Measurements from ENCODE around the gene RASAL1.

Gene RASAL1

DNA sequence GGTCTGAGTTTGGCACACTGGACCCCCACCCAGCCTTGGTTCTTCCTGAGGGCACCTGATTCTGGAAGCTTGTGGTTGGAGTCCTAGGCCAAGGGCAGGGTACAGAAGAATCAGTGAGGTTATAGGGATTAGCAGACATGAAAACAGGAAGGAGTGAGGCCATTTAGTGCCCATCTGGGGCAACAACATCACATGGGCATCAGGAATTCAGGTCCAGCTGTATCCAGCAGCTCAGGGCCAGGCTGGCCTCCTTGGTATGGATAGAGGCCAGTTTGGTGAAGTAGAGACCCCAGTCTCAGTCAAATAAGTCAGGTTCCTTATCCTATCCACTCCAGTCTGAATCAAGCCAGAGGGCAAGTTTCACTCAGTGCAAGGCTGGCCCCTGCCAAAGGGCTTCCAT is 36.2 kb downstream of the RASAL1 start:
- DNase-seq, result no peak
- ATAC-seq (replicated peaks), result no peak
- Mint-ChIP-seq H3K27me3 (no peaks in the 10 kb centered on the region), H3K27ac (no peak overlapping the region), H3K36me3 (ENCODE audit: insufficient read depth) (peaks cover 16% of the 10 kb centered on the region), H3K9me3 (no peaks in the 10 kb centered on the region), H3K4me3 (no peak overlapping the region), H3K4me1 (ENCODE audit: low read depth in 2 of 2) (peaks cover 13 to 22% of the 10 kb centered on the region in 2 donors)

DNA sequence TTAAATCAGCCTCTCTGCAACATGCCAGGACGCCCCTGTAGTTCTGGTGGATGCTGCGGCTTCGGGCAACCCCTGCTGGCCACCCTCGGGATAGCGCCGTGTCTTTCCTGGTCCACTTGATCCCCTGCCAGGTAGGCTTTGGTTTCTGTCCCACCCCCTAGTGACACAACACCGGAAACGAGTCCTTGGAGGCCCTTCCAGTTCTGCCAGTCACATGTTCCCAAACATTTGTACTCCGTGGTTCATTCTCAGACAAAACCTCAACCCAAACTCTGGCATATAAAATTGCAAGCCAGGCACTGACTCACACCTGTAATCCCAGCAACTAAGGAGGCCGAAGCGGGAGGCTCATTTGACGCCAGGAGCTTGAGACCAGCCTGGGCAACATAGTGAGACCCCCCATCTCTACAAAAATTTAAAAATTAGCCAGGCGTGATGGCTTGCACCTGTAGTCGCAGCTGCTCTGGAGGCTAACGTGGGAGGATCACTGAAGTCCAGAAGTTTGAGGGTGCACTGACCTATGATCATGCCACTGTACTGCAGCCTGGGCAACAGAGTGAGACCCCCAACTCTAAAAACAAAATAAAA is 37.0 kb downstream of the RASAL1 start:
- Mint-ChIP-seq H3K27me3 (no peaks in the 10 kb centered on the region), H3K9me3 (no peaks in the 10 kb centered on the region), H3K4me3 (no peak overlapping the region), H3K4me1 (ENCODE audit: low read depth in 2 of 2) (peaks cover 9 to 22% of the 10 kb centered on the region in 2 donors), H3K27ac (no peak overlapping the region), H3K36me3 (ENCODE audit: insufficient read depth) (peaks cover 13% of the 10 kb centered on the region)
- peak; percentile 61 to 63 (median 62) for DNase-seq
- ATAC-seq (replicated peaks), result peak; percentile 77

GRCh38 chr12:113097716-113098440 is 37.7 kb downstream of the RASAL1 start:
- DNase-seq (no peak), ATAC-seq (replicated peaks) (no peak)
- H3K9me3 Mint-ChIP-seq, result no peaks in the 10 kb centered on the region
- no peak overlapping the region for H3K4me3 Mint-ChIP-seq
- no peak overlapping the region for H3K27ac Mint-ChIP-seq
- peaks cover 13% of the 10 kb centered on the region for H3K36me3 Mint-ChIP-seq (ENCODE audit: insufficient read depth)
- H3K4me1 Mint-ChIP-seq (ENCODE audit: low read depth in 2 of 2), result peaks cover 10 to 23% of the 10 kb centered on the region in 2 donors
- H3K27me3 Mint-ChIP-seq, result no peaks in the 10 kb centered on the region

DNA sequence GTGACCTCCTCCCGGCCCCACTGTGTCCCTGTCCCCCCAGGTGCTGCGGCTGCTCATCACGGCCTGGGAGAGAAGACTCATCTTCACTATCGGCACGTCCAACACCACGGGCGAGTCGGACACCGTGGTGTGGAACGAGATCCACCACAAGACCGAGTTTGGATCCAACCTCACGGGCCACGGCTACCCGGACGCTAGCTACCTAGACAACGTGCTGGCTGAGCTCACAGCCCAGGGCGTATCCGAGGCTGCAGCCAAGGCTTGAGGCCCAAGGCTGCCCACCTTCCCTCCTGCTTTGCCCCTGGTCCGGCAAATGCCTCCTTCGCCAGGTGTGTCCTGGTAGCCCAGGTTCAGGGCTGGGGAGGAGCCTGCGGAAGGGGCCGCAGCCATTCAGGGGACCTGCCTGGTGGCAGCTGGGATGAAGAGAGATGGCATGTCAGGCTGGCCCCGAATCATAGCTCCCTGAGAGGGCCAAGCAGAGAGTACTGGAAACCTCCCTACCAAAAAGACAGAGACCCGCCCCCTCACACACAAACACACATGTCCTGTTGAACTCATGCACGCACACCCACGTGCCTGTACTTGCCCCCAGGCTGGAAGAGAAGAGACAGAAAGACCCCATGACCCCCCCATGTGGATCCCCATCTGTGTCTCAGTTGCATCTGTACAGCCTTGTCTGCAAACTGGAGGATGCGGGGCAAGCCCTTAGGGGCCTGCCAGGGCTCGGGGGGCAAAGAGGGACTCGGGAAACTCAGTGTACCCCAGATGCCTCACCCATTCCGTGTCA is 38.7 kb downstream of the RASAL1 start:
- no peak for ATAC-seq (replicated peaks)
- peaks cover 19 to 33% of the 10 kb centered on the region in 2 donors for H3K4me1 Mint-ChIP-seq (ENCODE audit: low read depth in 2 of 2)
- H3K27ac Mint-ChIP-seq, result peak overlapping the region in 1 of 2 donors; percentile 69
- DNase-seq, result no peak
- H3K4me3 Mint-ChIP-seq, result no peak overlapping the region
- H3K9me3 Mint-ChIP-seq, result no peaks in the 10 kb centered on the region
- H3K36me3 Mint-ChIP-seq (ENCODE audit: insufficient read depth), result peaks cover 16% of the 10 kb centered on the region
- H3K27me3 Mint-ChIP-seq, result no peaks in the 10 kb centered on the region

DNA sequence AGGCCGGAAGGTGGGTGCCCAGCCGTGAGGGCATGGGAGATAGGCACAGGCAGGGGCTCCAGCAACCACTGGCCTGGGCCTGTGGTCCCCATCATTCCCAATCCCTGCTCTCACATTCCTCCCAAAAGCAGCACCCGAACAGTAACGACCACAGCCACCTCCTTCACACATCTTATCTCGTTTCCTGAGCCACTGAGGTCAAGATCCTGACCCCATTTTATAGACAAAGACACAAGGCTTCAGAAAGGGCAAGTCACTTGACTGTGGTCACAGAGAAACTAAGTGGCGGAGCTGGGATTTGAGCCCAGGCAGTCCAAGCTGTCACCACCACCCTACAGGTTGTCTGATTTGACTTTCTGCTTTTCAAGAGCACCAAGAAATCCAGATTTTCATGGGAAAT is 40.2 kb downstream of the RASAL1 start:
- Mint-ChIP-seq H3K27ac (peak overlapping the region; percentile 39 to 69), H3K9me3 (no peaks in the 10 kb centered on the region), H3K36me3 (ENCODE audit: insufficient read depth) (peaks cover 16% of the 10 kb centered on the region), H3K27me3 (no peaks in the 10 kb centered on the region), H3K4me1 (ENCODE audit: low read depth in 2 of 2) (peaks cover 34 to 48% of the 10 kb centered on the region in 2 donors), H3K4me3 (peak overlapping the region in 1 of 2 donors; percentile 43)
- ATAC-seq (replicated peaks) (peak; percentile 57), DNase-seq (no peak)

DNA sequence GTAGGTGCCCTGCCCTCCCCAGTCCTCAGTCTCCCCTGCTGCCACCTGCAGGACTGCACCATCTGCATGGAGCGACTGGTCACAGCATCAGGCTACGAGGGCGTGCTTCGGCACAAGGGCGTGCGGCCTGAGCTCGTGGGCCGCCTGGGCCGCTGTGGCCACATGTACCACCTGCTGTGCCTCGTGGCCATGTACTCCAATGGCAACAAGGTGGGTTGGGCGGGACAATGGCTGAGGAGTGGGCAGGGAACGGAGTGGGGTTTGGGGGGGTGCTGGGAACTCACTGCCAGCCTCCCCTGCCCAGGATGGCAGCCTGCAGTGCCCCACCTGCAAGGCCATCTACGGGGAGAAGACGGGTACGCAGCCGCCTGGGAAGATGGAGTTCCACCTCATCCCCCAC is 40.8 kb downstream of the RASAL1 start:
- Mint-ChIP-seq H3K4me1 (ENCODE audit: low read depth in 2 of 2) (peaks cover 40 to 55% of the 10 kb centered on the region in 2 donors), H3K27ac (peak overlapping the region in 1 of 2 donors; percentile 69), H3K4me3 (no peak overlapping the region), H3K9me3 (no peaks in the 10 kb centered on the region), H3K27me3 (no peaks in the 10 kb centered on the region), H3K36me3 (ENCODE audit: insufficient read depth) (peaks cover 16% of the 10 kb centered on the region)
- DNase-seq (no peak), ATAC-seq (replicated peaks) (no peak)

DNA sequence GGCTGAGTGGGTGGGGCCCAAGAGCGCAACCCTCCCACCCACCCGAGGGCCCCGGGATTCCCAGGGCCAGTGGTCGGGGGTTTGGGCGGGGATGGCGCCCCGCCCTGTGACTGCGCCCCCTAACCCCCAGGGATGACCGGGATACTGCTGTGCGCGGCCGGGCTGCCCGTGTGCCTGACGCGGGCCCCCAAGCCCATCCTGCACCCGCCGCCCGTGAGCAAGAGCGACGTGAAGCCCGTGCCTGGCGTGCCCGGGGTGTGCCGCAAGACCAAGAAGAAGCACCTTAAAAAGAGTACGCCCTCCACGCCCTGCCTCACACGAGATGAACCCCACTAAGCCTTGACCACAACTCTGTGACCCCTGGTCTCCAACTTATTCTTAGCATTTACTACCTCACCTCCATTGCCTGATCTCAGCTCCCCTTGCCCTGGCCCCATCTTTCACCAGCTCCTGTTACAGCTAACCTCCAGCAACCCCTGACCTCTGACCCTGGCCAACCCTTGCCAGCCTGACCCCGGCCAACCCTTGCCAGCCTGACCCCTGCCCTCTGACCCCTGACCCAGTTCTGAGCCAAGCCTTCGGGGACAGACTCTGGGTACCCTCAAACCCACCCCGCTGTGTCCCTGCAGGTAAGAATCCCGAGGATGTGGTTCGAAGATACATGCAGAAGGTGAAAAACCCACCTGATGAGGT is 42.0 kb downstream of the RASAL1 start:
- Mint-ChIP-seq H3K27ac (peak overlapping the region in 1 of 2 donors; percentile 53), H3K27me3 (no peaks in the 10 kb centered on the region), H3K36me3 (ENCODE audit: insufficient read depth) (peaks cover 20% of the 10 kb centered on the region), H3K4me3 (no peak overlapping the region), H3K4me1 (ENCODE audit: low read depth in 2 of 2) (peaks cover 52 to 65% of the 10 kb centered on the region in 2 donors), H3K9me3 (no peaks in the 10 kb centered on the region)
- DNase-seq (no peak), ATAC-seq (replicated peaks) (no peak)

GRCh38 chr12:113092607-113093408 is 42.8 kb downstream of the RASAL1 start:
- no peak for DNase-seq
- Mint-ChIP-seq H3K4me3 (peak overlapping the region in 1 of 2 donors; percentile 10), H3K36me3 (ENCODE audit: insufficient read depth) (peaks cover 17% of the 10 kb centered on the region), H3K4me1 (ENCODE audit: low read depth in 2 of 2) (peaks cover 57 to 64% of the 10 kb centered on the region in 2 donors), H3K27me3 (no peaks in the 10 kb centered on the region), H3K27ac (peak overlapping the region; percentile 68 to 75), H3K9me3 (no peaks in the 10 kb centered on the region)
- no peak for ATAC-seq (replicated peaks)

DNA sequence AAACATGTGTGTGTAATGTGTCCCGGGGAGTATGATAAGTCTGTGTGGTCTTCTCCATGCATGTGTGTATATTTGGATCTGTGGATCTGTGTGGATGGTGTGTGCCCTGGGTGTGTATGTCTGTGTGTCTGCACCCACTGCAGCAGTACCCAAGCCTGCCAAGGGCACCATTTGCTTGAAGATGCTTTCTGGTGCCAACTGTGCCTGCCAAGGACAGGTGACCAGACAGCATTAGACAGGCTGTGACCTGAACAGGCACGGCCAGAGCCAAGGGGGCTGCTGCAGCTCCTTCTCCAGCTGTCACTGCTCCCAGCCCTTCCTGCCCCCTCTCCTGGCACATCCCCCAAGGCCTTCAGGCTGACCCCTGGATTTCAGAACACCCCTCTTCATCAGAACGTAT is 44.1 kb downstream of the RASAL1 start:
- Mint-ChIP-seq H3K9me3 (no peaks in the 10 kb centered on the region), H3K27me3 (no peaks in the 10 kb centered on the region), H3K27ac (peak overlapping the region; percentile 68 to 82), H3K4me3 (peak overlapping the region; percentile 26 to 28), H3K4me1 (ENCODE audit: low read depth in 2 of 2) (peaks cover 70 to 73% of the 10 kb centered on the region in 2 donors), H3K36me3 (ENCODE audit: insufficient read depth) (peaks cover 14% of the 10 kb centered on the region)
- ATAC-seq (replicated peaks) (no peak), DNase-seq (no peak)

DNA sequence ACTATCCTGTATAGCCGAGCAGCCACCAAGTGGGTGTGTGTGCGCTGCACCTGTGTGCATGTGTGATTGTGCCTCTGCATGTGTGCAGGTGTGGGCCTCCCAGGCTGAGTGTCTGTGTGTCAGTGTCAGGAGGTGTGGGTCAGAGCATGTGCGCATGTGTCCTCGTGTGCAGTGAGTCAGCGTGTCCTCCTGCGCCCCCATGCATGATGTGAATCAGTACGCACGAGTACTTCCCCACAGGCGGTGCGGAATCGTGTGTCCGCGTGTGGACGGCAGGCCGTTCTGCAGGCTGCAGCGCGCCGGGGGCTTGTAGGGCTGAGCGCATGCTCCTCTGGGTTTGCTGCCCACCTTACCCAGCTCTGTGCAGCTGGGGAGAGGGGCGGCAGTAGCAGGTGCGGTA is 44.8 kb downstream of the RASAL1 start:
- H3K27ac Mint-ChIP-seq, result peak overlapping the region in 1 of 2 donors; percentile 49

GRCh38 chr12:113089839-113090238 is 45.7 kb downstream of the RASAL1 start:
- Mint-ChIP-seq H3K4me3 (peak overlapping the region; percentile 74 to 85), H3K27me3 (no peaks in the 10 kb centered on the region), H3K27ac (peak overlapping the region; percentile 97 to 99), H3K36me3 (ENCODE audit: insufficient read depth) (peaks cover 15% of the 10 kb centered on the region), H3K9me3 (no peaks in the 10 kb centered on the region), H3K4me1 (ENCODE audit: low read depth in 2 of 2) (peaks cover 78 to 81% of the 10 kb centered on the region in 2 donors)
- no peak for DNase-seq
- ATAC-seq (replicated peaks), result no peak

More for the DNA sequence above, 44.8 kb downstream of the RASAL1 start:
- ATAC-seq (replicated peaks) (no peak), DNase-seq (no peak)
- Mint-ChIP-seq H3K27me3 (no peaks in the 10 kb centered on the region), H3K4me1 (ENCODE audit: low read depth in 2 of 2) (peaks cover 77 to 80% of the 10 kb centered on the region in 2 donors), H3K36me3 (ENCODE audit: insufficient read depth) (peaks cover 15% of the 10 kb centered on the region), H3K9me3 (no peaks in the 10 kb centered on the region), H3K4me3 (peak overlapping the region in 1 of 2 donors; percentile 39)

GRCh38 chr12:113088971-113089756 is 46.4 kb downstream of the RASAL1 start:
- no peaks in the 10 kb centered on the region for H3K9me3 Mint-ChIP-seq
- peaks cover 15% of the 10 kb centered on the region for H3K36me3 Mint-ChIP-seq (ENCODE audit: insufficient read depth)
- no peaks in the 10 kb centered on the region for H3K27me3 Mint-ChIP-seq
- H3K27ac Mint-ChIP-seq, result peak overlapping the region; percentile 97 to 99
- ATAC-seq (replicated peaks) (peak; percentile 64), DNase-seq (peak in 2 of 3 experiments; percentile 39 to 41)
- H3K4me1 Mint-ChIP-seq (ENCODE audit: low read depth in 2 of 2), result peaks cover 79 to 85% of the 10 kb centered on the region in 2 donors
- peak overlapping the region; percentile 74 to 85 for H3K4me3 Mint-ChIP-seq

Data from effector memory CD8-positive, alpha-beta T cell (primary cell).